ENCODE data around the gene TLR1.
"Not testable (repeated sequence)": the region's sequence is repeated elsewhere in the genome, so short reads cannot be mapped to it uniquely, and the experiment has no call there.

Gene TLR1, protein sequence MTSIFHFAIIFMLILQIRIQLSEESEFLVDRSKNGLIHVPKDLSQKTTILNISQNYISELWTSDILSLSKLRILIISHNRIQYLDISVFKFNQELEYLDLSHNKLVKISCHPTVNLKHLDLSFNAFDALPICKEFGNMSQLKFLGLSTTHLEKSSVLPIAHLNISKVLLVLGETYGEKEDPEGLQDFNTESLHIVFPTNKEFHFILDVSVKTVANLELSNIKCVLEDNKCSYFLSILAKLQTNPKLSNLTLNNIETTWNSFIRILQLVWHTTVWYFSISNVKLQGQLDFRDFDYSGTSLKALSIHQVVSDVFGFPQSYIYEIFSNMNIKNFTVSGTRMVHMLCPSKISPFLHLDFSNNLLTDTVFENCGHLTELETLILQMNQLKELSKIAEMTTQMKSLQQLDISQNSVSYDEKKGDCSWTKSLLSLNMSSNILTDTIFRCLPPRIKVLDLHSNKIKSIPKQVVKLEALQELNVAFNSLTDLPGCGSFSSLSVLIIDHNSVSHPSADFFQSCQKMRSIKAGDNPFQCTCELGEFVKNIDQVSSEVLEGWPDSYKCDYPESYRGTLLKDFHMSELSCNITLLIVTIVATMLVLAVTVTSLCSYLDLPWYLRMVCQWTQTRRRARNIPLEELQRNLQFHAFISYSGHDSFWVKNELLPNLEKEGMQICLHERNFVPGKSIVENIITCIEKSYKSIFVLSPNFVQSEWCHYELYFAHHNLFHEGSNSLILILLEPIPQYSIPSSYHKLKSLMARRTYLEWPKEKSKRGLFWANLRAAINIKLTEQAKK

DNA sequence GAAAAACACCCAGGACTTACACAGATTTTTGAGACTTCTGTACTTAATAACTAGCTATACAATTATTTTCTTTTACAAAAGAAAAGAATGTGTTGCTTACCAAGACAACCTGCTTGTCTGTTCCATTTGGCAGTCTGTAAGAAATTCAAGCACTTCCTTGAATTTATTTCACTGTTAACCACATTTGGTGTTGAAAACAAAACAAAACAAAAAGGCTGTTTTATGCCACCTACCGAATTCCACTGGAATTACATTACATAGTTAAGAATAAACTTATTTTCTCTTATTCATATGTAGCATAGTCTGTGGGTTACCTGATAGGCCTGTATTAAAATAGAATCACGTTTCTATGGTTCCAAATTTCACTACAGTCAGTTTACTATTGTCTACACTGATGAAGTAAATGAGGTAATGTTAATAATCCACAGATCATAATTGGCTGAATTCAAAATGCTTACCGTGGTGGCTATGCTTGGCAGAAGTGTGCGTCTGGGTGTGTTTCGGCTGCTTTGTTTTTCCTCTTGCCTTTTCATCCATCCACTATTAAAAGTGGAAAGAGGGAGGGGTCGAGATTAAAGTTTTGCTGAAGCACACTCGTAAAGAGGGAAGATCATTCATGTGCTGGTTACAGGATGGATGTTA is at the start of gene TLR1:
TSS of gene TLR1 (minus strand) at position 138 of the 642 bp plus-strand sequence. CDS start 5,960 bp downstream, outside the sequence.
- DNase-seq = peak; percentile 88

DNA sequence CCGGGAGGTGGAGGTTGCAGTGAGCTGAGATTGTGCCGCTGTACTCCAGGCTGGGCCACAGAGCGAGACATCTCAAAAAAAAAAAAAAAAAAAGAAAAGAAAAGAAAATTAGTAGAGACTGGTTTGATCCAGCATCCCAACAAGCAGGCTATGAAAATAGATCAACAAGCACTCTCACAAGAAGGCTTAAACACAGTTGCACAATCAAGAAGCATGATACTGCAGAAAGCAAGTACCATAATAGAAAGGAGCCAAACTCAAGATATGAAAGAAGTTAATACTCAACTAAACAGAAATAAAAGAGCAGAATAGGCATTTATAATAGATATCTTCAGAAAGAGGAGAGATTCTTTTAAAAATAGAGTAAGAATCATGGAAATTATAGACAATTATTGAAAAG is 41.4 kb upstream of the TLR1 start:
- peak; percentile 25 for DNase-seq

DNA sequence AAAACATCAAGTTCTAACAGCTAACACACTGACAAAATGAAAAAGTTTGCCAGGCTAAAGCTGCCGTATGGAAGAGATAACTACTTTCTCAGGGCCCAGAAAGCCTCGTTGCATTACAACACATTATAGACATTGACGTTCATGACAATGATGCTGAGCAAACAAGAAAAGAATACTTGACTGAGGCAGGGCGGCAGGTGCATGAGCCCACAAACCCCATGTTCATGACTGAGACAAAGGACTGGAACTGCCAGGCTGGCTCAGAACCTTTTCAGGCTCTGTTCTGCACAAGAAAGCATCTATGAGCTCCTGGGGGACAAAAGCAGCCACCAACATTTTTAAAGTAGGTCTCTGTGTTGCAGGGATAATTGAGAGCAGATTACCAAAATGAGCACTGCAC is 38.4 kb upstream of the TLR1 start:
- DNase-seq = no peak

DNA sequence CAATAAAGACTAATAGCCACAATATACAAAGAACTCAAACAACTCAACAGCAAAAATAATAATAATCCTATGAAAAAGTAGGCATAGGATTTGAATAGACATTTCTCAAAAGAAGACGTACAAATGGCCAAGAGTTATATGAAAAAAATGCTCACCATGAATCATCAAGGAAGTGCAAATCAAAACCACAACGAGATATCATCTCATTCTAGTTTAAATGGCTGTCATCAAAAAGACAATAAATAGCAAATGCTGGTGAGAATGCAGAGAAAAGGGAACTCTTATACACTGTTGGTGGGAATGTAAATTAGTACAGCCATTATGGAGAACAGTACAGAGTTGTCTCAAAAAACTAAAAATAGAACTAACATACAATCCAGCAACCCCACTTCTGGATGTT is 33.3 kb upstream of the TLR1 start:
- peak; percentile 42 for DNase-seq

DNA sequence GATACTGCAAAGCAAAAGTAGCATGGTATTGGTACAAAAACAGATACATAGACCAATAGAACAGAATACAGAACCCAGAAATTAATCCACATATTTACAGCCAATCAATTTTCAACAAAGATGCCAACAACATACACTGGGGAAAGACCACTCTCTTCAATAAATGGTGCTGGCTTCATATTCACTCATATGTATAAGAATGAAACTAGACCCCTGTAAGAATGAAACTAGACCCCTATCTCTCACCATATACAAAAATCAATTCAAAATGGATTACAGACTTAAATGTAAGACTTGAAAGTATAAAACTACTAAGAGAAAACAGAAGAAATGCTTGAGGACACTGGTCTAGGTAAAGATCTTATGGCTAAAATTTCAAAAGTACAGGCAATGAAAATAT is 32.7 kb upstream of the TLR1 start:
- DNase-seq = no peak

DNA sequence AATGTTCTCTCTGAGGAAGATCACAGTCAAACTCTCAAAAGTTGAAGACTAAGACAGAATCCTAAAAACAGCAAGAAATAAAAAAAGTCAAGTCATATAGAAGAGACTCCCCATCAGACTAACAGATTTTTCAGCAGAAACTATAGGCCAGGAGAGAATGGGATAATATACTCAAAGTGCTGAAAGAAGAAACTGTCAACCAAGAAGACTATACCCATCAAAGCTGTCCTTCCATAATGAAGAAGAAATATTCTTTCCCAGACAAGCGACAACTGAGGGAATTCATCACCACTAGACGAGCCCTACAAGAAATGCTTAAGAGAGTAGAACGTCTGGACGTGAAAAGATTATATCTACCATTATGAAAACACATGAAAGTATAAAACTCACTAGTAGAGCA is 30.0 kb upstream of the TLR1 start:
- DNase-seq = no peak

DNA sequence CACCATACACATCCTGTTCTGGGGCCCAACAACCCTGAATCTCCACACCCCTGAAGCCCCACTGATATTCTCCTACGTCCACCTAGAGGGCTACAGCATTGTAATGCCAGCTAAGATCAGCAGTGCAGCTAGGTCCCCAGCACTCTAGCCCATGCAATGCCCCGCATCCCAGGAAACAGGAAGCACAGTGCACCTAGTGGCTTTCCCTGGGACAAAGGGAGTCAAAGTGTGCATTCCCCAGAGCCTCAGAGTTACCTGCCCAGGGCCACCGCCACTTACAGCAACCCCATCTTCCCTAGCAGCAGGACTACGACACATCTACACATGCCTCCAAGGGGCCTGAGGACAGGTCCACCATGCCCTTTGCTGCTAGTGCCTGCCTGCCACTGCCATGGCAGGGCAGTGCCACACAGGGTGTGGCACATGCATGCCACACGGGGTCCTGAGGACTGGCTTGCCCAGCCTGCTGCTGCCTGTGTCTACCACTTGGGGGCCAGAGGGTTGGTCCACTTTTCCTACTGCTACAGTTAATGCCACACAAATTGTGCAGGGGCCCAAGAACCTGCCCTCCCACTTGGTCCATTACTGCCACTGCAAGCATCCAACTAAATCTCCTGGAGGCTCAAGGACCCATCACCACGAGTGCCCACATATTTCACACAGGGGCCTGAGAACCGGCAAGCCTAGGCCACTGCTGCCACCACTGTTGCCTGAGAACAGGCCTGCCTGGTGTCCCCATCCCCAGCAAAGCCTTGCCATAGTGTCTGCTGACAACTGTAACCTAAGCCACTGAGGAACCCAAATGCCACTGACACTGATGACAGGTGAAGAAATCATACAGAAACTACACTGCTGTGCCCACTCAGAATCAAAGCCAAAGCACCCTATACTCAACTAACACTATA is 28.3 kb upstream of the TLR1 start:
- no peak for DNase-seq

DNA sequence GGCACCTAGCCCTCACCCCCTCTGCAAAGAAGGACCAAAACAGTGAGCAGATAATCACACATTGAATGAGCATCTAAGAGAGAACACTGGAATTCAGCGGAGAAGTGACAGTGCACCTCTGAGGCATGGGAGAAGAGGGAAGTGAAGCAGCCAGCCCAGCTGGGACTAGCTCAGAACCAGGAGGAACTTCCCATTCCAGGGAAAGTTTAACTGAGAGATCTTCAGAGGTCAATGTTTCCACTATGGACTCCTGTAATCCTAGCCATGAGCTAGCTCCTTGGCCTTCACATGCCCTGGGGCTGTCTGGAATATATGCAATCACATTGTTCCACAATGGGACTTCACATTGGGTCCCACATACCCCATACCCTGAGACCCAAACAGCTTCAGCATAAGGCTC is 27.6 kb upstream of the TLR1 start:
- peak; percentile 20 for DNase-seq

DNA sequence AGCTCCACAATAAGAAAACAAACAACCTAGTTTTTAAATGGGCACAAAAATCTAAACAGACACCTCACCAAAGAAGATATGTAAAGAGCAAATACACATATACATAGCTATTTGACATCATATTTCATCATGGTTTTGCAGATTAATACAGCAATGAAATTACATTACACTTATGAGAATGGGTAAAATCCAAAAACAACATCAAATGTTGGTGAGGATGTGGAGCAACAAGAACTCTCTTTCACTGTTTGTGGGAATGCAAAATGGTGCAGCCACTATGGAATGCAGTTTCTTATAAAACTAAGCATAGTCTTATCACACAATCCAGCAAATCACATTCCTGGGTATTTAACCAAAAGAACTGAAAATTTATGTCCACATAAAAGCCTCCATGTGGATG is 27.1 kb upstream of the TLR1 start:
- DNase-seq = no peak

DNA sequence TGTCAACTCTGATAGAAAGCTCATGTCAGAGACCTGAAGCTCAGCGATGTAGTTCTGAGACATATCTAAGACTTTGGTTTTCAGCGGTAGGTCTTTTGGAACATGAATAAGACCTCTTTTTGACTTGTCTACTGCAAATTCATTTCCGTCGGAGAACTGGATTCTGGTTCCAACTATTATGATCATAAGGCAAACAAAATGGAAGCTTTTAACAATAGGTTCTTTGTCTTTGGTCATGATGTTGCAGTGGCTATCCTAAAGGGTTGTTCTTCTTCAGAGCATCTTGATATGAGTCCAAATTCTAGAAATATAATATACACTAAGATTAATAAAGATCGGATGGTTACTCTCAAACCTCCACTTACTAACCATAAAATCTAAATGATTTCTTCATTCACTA is 24.6 kb upstream of the TLR1 start:
- no peak for DNase-seq

DNA sequence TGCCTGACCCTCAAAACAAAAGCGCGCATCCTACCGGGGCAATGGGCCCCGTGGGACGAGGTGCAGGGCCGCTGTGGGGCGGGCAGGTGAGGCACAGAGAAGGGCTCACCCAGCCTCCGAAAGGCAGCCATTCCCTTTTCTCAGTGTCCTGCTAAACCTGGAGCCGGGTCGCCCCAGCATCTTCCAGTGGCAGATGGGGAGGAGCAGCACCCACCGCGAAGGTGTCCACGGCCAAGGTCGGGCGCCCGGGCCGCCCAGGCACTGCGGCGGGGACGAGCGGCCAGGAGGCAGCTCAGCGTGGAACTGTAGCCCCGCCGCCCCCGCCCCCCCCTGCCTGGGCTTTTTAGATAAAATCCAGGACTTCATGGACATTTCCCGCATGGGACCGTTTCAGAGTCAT is 19.2 kb upstream of the TLR1 start:
- no peak for DNase-seq

DNA sequence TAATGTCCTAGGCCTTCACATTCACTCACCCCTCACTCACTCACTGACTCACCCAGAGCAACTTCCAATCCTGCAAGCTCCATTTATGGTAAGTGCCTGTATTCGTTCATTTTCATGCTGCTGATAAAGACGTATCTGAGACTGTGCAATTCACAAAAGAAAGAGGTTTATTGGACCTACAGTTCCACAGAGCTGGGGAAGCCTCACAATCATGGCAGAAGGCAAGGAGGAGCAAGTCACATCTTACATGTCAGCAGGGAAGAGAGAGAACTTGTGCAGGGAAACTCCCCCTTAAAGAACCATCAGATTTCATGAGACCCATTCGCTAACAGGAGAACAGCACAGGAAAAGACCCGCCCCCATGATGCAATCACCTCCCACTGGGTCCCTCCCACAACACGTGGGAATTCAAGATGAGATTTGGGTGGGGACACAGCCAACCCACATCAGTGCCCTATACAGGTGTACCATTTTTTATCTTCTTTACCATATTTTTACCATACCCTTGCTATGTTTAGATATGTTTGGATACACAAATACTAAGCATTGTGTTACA is 18.2 kb upstream of the TLR1 start:
- DNase-seq = no peak

DNA sequence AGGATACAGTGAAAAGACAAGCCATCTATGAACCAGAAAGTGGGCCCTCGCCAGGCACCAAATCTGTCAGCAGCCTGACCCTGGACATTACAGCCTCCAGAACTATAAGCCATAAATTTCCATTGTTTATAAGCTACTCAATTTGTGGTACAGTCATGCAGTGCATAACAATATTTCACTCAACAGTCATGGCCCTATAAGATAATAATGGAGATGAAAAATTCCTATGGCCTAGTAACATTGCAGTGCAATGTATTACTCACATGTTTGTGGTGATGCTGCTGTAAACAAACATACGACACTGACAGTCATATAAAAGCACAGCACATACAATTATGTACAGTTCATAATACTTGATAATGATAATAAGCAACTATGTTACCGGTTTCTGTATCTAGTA is 17.1 kb upstream of the TLR1 start:
- DNase-seq = no peak

DNA sequence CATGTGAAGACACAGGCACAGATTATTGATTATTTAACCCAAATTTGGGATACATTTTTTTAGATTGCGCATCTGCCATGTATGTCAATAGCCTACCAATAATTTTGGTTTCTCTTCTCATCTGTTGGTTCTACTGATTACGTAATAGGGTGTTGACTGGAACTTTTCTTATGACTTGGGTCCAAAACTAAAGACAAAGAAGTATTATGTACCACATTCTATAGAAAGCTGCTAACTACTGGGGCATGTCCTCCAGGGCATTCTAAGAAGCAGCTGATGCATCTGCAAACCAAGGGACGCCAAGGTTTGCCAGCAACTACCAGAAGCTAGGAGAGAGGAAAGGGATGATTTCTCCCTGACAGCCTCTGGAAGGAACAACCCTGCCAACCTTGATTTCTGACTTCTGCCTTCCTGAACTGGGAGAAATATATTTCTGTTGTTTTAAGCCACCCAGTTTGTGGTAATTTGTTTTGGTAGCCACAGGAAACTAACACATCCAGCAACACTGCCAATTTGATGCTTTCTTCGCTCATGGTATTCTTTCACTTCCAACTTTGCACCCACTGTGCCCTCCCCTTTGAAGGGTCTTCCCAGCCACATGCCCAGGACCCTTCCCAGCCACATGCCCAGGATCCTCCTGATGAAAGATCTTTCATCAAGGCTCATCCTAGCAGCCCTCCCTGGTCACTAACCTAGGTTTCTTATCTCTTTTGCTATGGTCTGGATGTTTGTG is 15.9 kb upstream of the TLR1 start:
- DNase-seq = peak; percentile 52

DNA sequence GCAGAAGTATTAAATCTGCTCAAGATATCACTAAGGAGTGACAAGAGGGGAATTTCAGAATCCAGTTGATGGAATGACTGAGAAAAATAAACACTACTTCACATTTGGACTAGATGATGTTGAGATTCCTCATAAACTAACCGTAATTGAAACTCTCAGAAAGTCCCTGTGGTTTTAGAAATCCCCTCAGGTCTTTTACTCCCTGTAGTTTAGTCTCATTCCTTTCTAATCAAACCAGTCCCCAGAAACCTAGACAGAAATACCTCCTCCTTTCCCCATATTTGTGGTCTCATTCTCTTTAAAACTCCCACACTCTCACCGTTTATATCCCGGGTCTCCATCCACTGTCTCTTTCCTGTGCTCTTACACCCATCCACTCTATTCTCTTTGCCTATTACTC is 15.0 kb upstream of the TLR1 start:
- peak; percentile 62 for DNase-seq

DNA sequence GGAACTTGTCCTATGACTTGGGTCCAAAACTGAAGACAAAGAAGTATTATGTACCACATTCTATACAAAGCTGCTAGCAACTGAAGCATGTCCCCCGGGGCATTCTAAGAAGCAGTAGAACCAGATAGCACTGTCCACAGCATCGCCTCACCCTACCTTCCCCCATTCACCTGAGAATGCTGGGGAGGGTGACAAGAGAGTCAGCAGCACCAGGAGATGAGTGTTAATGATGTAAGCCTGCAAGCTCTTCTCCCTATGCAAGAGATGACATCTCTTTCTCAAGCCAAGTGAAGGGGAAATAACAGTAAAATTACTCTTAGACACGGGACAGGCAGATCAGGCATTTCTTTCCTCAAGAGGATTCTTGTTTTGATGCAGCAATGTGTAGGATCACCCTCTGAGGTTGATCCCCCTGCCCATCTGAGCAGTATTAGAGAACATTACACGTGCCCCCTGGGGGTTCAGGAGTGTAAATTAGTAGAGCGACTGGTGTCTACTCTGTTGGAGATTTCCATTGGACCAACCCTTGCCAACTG is 13.9 kb upstream of the TLR1 start:
- peak; percentile 89 for DNase-seq

DNA sequence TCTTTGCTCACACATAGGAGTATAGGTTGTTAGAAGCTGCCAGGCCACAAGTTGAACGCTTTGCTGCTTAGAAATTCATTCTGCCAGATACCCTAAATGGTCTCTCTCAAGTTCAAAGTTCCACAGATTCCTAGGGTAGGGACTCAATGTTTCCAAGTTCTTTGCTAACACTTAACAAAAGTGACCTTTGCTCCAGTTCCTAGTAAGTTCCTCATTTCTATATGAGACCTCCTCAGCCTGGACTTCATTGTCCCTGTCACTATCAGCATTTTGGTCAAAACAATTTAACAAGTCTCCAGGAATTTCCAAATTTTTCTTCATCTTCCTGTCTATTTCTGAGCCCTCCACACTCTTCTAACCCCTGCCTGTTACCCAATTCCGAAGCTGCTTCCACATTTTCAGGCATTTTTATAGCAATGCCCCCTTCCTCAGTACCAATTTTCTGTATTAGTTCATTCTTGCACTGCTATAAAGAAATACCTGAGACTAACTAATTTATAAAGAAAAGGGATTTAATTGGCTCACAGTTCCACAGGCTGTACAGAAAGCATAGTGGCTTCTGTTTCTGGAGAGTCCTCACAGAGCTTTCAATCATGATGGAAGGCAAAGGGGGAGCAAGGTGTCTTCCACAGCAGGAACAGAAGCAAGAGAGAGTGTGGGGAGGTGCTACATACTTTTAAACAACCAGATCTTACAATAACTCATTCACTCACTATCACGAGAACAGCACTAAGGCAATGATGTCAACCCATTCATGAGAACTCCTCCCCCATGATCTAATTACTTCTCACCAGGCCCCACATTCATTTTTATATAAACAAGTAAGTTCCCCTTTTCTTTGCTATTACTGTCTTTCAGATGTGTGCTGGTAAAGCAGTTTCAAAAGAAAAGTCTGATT is 11.5 kb upstream of the TLR1 start:
- DNase-seq = peak; percentile 97

DNA sequence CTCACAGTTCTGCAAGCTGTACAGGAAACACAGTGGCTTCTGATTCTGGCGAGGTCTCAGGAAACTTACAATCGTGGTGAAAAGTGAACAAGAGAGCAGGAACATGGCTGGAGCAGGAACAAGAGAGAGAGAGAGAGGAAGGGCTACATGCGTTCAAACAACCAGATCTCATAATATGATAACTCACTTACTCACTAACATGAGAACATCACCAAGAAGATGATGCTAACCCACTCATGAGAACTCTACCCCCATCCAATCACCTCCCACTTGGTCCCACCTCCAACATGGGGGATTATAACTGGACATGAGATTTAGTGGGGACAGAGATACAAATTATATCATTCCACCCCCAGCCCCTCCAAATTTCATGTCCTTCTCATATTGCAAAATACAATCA is 9.8 kb upstream of the TLR1 start:
- peak; percentile 43 for DNase-seq

DNA sequence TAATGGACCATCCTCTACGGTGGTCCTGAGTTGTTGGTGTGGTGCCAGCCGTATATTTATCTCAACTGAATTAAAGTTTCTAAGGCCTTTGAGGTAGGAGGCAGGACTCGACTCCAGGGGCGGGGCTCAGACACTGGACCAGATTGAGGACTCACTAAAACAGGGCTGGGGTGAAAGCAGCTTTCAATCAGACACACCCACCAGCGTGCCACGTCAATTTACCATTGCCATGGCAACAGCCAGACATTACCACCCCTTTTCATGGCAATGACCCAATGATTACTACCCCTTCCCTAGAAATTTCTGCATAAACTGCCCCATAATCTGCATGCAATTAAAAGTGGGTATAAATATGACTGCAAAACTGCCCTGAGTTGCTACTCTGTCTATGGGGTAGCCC is 6.7 kb upstream of the TLR1 start:
- no peak for DNase-seq

DNA sequence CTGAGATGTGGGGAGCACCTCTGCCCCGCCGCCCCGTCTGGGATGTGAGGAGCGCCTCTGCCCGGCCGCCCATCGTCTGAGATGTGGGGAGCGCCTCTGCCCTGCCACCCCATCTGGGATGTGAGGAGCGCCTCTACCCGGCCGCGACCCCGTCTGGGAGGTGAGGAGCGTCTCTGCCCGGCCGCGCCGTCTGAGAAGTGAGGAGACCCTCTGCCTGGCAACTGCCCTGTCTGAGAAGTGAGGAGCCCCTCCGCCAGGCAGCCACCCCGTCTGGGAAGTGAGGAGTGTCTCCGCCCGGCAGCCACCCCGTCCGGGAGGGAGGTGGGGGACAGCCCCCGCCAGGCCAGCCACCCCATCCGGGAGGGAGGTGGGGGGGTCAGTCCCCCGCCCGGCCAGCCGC is 2.9 kb upstream of the TLR1 start:
- not testable (repeated sequence) for DNase-seq
